HG02870 (cell line): ENCODE results near the gene CAGE1.

ENCODE experiments used
- ATAC-seq: cut with Tn5 transposase; IDR thresholded peaks from one replicate; pipeline ENCODE4 v1.9.1; 2021; ENCODE audit warnings: mild to moderate bottlenecking, moderate library complexity; ENCODE audit not compliant: unreplicated experiment

Gene CAGE1

DNA sequence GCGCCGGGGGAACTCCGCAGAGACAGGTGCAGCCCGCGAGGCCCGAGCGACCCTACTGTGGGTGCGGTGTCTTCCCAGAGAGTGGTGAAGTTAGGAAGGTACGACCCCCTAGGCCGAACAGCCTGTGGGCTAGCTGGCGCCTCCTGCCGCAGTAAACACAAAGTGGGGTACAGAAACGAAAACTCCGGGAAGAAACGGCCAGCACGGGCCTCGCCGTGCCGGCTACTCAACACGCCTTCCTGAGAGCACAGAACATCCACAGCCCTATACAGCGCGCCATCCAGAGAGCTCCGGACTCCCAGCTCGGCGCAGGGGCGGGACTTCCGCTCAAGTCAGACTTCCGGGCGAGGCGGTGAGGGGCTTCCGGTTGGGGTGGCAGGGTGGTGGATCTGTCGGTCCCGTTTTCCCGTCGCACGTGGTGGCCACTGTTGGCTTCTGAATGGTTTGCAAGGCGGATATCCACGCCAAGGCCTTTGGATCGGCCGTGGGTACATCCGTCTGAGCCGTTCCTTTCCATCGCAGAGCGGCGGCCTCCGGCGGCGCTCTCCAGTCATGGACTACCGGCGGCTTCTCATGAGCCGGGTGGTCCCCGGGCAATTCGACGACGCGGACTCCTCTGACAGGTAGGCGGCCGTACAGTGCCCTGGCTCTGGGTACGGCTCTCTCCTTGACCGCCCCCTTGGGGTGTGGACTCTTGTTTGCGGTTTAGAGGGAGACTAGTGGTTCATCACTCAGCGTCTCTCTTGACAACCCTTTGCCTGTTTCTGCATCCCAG, at the start of gene CAGE1, which contains the start of gene RIOK1:
Gene CAGE1, minus strand, starts transcription at position 292 of the 775 bp plus-strand sequence. CDS start 2,569 bp downstream, outside the sequence.
Gene RIOK1, plus strand, starts transcription at position 358 of the 775 bp plus-strand sequence. Its CDS starts 195 bp downstream, at position 553.
- peak; percentile 98 for ATAC-seq

DNA sequence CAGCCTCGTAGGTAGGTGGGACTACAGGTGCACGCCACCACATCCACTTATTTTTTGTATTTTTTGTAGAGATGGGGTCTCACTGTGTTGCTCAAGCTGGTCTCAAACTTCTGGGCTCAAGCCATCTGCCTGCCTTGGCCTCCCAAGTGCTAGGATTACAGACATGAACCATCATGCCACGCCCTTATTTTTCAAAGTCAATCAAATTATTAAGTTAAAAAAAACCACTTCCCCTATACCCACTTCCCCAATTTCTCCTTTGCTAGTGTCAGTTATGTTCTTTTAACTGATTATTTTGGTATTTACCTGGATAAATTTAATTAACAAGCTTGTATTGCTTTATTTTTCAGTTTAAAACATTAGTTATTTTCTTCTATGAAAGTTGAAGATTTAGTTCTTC, 49.7 kb upstream of the CAGE1 start:
- ATAC-seq = no peak

DNA sequence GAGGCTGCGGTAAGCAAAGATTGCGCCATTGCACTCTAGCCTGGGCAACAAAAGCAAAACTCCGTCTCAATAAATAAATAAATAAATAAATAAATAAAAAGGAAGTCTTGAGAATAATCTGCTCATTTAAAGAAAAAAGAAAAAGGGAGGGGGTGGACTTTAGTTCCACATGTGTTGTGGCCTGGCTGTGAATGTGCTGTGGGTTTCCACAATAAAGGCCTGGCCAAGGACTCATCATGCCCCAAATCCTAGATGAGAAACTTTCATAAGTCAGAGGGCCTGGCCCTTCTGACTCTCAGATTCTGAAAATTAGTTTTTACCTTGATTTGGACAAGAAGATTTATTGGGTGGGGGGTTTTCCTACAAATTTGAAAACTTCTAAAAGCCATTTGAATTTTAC, 48.5 kb upstream of the CAGE1 start:
- ATAC-seq = no peak

DNA sequence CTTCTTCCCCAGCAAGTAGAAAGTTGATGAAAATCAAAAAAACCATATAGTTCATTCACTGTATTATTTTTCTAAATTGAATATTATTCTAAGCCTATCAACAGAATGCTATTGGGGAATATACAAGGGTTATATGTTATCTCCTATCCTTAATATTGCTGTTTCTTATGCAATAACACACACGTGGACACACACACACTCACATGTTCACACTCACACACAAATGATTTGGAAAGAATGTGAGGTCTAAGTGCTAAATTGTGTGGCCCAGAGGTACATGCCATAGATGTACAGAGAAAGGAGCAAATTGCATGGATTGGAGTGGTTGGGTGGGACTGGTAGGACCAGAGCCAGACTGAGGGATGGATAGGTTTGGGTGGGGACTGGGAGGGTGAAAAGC, 45.1 kb upstream of the CAGE1 start:
- no peak for ATAC-seq

DNA sequence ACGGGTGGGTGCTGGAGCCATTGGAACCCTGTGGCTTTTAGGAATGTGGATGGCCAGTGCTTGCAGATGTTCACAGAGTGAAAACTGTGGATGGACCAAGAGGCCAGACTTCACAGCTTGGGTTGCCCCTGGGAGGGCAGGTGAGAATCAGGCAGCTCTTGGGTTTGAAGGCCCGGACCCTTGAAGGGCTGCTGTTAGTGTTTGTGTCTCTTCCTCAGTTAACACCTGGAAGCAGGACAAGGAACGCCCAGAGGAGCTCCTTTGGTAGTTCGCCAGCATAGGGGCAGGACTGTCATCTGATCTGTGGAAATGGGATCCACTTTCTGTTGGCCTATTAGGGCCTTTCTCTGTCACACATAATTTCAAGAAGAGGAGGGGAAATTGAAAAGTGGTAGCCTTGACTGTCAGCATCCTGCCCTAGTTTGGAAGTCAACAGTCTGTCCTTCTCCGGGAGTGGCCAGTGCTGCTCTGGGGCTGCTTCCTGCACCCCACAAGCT, 43.6 kb upstream of the CAGE1 start:
- no peak for ATAC-seq

DNA sequence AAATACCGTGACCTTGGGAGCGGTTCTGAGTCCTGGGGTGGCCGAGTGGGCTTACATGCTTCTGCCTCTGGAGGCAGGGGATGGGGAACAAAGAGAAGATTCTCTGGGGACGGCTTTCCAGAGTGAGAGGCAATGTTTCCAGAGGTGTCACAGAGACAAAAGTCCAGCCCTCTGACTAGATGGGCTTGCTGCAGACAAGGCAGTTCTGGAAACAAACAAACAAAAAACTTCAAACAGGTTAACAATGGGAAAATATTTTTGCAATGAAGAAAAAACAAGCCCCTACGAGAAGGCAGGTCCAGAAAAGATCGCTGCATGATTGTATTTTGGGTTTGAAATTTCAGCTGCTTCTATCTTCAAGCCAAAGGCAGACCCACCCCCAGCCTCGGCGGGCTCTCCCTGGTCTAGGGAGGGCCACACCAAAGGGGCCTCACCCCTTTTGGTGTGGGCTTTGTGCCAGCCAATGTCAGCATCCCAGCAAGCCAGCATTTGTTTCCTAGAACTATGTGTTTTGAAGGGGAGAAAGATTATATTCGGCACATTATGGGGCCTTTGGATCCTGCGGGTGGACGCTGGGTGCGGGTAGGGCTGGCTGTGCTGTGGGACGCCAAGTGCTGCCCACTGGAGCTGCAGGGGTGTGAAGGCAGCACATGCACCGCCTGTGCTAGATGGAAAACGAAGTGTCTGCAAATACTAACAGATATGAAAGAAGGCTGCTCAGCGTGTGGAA, 43.0 kb upstream of the CAGE1 start:
- ATAC-seq = no peak

DNA sequence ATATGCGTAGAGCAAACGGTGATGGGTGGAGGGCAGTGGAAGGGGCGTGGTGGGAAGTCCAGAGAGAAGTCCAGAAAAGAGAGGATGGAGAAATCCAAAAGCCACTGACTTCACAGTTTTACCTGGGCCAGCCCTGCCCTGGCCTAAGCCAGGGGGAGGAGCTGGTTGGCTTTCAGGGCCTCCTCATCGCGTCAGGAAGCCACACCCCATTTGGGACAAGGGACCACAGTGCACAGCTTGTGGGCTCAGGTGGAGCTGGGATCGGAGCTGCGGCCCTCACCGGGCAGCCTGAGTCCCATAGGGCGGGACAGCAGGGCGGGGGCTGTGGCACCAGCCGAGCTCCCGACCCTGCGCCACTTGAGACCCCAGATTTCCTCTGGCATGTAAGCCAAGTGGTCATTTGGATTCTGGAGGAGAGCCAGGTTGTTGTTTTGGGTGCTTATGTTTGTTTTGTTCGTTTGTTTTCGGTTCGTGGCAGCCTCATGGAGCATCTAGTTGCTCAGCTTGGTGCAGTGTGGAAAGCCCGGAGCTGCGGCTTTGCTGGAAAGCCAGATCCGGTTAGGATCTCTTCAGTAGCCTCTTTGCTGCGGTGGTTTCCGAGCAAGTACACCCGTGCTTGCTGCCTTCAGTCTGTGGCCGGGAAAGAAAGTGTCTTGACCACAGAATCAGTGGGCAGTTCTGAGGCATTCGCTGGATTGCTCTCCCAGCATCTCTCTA, 42.3 kb upstream of the CAGE1 start:
- ATAC-seq = no peak

DNA sequence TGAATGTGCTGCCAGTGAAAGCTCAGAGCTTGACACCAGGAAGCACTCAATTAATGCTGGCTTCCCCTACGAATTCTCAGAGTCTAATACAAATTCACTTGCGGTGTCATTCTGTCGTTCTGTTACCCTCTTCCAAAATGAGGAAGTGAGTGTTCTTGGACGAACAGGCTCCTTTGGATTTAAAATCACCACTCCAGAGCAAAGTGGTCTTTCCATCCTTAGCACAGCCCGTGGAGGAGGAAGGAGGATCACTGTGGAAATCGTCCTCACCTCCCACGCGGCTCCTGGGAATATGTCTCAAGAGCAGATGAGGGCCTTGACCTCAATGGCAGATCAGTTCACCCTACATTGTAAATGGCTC, 41.8 kb upstream of the CAGE1 start:
- ATAC-seq = no peak

DNA sequence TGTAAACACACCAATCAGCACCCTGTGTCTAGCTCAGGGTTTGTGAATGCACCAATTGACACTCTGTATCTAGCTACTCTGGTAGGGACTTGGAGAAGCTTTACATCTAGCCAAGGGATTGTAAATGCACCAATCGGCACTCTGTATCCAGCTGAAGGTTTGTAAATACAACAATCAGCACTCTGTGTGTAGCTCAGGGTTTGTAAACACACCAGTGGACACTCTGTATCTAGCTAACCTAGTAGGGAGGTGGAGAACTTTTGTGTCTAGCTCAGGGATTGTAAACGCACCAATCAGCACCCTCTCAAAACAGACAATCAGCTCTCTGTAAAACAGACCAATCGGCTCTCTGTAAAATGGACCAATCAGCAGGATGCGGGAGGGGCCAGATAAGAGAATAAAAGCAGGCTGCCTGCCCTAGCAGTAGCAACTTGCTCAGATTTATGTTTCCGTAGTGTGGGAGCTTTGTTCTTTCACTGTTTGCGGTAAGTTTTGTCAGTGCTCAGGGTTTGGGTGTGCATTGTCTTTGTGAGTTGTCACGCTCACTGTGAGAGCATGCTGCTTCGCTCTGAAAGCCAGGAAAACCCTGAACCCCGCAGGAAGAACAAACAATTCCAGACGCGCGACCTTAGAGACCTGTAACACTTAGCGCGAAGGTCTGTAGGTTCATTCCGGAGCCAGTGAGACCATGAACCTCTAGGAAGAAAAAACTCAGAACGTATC, 37.1 kb upstream of the CAGE1 start:
- no peak for ATAC-seq

DNA sequence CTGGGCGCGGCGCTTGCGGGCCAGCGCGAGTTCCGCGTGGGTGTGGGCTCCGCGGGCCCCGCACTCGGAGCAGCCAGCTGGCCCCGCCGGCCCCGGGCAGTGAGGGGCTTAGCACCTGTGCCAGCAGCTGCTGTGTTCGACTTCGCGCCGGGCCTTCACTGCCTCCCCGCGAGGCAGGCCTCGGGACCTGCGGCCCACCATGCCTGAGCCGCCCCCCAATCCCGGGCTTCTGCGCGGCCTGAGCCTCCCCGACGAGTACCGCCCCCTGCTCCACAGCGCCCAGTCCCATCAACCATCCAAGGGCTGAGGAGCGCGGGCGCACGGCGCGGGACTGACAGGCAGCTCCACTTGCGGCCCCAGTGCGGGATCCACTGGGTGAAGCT, 36.3 kb upstream of the CAGE1 start:
- no peak for ATAC-seq

DNA sequence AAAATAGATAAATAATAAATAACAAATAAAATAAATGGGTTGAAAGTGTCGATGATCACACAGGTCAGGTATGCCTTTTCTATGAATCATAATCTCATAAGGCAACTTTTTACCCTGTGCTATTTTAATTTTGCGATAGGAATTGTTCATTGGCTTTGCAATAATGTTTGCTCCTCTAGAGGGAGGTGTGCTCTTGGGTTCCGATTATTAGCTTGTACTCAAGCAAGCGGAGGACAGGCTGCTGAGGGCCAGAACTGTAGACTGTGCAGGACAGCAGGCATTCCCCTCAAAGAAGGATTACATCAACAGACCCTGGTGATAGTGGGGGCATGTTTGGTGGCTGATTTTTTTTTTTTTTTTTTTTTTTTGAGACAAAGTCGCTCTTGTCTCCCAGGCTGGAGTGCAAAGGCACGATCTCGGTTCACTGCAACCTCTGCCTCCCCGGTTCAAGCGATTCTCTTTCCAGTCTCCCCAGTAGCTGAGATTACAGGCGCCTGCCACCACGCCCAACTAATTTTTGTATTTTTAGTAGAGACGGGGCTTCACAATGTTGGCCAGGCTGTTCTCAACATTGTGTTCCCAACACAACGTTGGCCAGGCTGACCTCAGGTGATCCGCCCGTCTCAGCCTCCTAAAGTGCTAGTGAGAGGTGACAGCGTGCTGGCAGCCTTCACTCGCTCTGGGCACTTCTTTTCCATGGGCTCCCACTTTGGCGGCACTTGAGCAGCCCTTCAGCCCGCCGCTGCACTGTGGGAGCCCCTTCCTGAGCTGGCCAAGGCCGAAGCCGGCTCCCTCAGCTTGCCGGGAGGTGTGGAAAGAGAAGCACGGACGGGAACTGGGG, 35.6 kb upstream of the CAGE1 start:
- no peak for ATAC-seq

DNA sequence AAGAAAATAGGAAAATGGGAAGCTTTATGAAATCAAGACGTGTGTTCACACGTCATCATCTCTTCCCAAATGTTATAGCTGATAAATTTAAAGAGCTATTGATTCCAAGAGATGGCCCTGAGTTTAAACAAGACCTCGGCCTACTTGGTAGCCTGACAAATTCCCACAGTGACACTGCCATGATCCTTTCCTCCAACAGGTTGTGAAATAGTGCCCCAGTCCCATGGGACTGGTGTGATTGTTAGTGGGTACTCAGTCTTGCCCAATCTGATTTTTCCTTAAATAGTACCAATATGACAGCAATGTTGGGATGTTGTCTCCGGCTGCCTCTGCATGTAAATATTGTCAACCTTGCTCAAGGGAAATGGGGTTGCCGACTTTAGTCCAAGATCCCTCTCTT, 34.5 kb upstream of the CAGE1 start:
- ATAC-seq = no peak

DNA sequence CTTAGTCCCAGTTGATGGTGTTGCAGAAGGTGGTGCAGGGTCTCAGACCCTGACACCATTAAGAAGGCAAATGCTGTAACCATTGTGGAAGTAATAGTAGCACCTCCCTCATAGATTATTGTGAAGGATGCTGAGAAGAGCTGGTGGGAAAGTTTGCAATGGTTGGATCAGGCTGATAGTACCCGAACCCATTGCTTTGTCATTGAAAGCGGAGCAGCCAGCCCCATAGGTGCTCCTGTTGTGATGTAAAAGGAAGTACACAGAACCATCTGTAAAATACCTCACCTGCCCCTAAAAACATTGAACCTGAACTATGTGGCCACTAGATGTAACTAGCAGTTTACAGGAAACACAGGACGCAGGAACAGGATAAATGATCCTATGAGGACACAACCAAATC, 31.5 kb upstream of the CAGE1 start:
- no peak for ATAC-seq

DNA sequence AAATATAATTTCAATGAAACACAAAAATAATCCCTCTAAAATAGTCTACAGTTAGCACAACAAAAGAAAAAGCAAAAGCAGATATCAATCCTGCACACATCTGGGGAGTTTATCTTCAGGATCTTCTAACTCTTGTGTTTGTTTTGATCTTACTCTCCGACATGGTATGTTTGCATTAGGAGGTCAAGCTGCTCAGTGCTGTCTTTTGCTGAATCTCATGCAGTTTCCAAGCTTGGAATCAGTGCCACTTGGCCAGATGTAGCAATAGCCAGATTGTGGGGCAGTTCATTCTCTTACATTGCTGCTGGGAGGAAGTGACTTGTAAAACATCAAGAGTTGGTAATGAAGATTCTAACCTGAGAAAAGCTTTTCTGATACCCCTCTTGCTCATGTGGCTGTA, 29.5 kb upstream of the CAGE1 start:
- ATAC-seq = no peak

DNA sequence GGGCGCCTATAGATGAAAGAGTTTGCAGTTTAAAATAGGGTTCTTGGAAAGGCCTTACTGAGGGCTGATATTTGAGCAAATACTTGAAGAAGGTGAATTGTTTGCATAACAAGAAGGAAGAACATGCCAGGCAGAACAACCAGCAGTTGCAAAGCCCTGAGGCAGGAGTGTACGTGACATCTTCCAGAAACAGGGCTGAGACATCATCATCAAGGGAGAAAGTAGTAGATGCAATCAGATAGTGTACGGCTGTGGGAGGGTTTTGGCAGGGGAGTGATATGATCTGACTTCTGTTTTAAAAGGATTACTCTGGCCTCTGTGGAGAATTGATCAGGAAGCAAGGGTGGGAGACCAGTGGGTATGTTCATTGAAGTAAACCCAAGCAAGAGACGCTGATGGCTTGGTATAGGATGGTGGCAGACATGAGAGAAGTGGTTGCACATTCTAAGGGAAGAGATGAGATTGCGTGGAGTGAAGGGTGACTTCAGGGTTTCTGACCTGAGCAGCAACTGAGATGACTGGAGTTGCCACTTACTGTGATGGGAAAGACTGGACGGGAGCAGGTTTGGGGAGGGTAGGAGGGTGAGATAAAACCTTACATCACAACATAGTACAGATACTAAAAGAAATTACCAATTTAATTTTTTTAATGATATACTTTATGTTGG, 28.8 kb upstream of the CAGE1 start:
- no peak for ATAC-seq

DNA sequence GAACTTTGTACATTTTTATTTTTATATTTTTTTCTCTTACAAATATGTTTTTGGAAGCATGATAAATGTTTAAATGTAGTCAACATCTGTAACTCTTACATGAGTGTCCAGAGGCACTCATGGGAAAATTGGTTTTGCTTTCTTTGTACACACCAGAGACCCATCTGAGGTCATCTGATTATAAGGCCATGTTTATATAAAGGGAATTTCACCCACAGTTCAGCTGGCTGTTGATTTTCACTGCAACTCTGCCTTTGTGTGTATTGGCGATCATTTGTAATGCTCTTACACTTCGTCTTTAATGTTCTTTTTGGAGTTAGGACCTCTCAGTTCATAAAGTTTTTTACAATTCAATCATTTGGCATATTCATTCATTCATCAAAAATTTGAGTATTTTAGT, 28.1 kb upstream of the CAGE1 start:
- no peak for ATAC-seq

DNA sequence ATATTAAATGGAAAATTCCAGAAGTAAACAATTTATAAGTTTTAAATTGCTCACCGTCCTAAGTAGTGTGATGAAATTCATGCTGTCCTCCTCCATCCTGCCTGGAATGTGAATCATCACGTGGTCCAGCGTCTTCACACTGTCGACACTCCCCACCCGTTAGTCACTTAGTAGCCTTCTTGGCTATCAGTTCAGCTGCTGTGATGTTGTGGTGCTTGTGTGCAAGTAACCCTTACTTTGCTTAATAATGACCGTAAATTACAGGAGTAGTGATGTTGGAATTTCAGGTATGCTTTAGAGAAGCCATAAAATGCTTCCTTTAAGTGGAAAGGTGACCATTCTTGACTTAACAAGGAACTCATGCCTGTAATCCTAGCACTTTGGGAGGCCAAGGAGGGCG, 25.3 kb upstream of the CAGE1 start:
- no peak for ATAC-seq

DNA sequence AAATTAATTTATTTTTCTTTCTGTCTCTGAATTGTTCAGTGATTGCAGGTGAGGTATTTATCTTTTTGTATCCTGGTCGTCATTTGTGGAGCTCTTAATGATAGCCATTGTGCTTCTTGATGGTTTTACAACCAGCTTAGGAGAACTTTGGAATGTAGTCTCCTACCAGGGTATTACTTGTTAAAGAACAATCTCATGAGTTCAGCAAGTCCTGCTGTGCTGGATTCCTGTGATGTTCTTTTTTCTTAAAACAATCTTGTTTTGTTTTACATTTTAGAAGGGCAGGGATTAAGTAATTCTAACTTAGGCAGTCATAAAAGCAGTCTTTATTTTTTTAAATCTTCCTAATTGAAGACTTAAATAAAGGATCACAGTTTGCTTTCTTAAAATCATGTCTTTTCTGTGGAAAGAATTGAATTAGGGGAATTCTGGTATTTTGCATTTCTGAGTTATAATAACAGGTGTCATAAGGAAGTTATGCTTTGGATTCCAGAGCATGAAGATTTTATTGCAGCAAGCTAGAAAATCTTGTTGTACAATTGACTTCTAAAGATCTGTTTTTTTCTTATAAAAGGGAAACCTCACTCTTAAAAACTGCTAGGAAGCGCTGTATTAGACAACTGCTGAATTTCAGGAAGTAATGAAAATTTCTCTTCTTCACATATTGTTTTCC, 23.7 kb upstream of the CAGE1 start:
- no peak for ATAC-seq

DNA sequence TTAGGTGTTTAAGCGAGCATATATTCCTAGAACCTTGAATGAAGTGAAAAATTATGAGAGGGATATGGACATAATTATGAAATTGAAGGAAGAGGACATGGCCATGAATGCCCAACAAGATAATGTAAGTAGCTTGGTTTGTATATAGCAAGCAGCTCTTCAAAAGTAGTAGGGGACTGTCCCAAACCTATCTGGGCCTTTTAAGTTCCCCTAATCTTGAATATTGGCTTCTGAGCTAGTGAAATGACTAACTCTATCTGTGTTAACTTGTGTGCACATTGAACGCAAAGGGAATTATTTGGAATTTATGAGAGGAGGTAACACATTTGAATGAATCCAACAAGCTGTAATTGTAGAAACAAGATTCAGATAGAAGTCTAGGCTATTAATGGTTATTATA, 21.8 kb upstream of the CAGE1 start:
- ATAC-seq = no peak
